ENCODE measurements around the gene ECT2. TPM values are rescaled to one million over a fixed set of nuclear protein-coding genes. Genes with fewer than 3 reads are reported as not detected.

Gene ECT2
- total RNA-seq, 4 donors from 2014 or later = 3.7 to 6.8 (median 5.8) TPM

DNA sequence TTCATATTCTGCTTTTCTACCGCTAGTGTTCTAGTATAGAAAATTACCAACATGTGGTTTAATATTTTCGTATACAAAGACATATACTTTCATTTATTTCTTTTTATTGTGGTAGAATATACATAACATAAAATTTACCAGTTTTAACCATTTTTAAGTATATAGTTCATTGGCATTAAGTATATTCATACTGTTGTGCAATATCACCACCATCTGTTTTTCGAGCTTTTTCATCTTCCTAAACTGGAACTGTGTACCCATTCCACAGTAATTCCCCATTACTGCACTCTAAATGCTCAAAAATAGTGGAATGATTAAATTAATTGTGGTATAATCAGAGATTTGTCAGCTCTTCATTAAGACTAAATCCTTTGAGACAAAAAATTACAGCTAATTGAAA lies 62.9 kb downstream of the ECT2 start:
- no peaks in the 10 kb centered on the region for H3K4me1 ChIP-seq
- 86 to 98% methylated on average over 3 of the region's 3 CpGs for WGBS, 2 donors (ENCODE audit: low coverage in 1 of 2)
- no peak for ATAC-seq
- no peak for TF ChIP-seq POLR2A (IDR thresholded peaks at IDR 0.05)
- TF ChIP-seq, protein P1, sequence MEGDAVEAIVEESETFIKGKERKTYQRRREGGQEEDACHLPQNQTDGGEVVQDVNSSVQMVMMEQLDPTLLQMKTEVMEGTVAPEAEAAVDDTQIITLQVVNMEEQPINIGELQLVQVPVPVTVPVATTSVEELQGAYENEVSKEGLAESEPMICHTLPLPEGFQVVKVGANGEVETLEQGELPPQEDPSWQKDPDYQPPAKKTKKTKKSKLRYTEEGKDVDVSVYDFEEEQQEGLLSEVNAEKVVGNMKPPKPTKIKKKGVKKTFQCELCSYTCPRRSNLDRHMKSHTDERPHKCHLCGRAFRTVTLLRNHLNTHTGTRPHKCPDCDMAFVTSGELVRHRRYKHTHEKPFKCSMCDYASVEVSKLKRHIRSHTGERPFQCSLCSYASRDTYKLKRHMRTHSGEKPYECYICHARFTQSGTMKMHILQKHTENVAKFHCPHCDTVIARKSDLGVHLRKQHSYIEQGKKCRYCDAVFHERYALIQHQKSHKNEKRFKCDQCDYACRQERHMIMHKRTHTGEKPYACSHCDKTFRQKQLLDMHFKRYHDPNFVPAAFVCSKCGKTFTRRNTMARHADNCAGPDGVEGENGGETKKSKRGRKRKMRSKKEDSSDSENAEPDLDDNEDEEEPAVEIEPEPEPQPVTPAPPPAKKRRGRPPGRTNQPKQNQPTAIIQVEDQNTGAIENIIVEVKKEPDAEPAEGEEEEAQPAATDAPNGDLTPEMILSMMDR (IDR thresholded peaks at IDR 0.05) = no peak
- TF ChIP-seq POLR2AphosphoS5 (IDR thresholded peaks at IDR 0.05) = no peak
- TF ChIP-seq EP300 (IDR thresholded peaks at IDR 0.05) = no peak
- H3K27me3 ChIP-seq = no peaks in the 10 kb centered on the region
- H3K36me3 ChIP-seq = no peaks in the 10 kb centered on the region
- no peak overlapping the region for H3K4me3 ChIP-seq
- no peak overlapping the region for H3K27ac ChIP-seq
- H3K9me3 ChIP-seq = no peaks in the 10 kb centered on the region

DNA sequence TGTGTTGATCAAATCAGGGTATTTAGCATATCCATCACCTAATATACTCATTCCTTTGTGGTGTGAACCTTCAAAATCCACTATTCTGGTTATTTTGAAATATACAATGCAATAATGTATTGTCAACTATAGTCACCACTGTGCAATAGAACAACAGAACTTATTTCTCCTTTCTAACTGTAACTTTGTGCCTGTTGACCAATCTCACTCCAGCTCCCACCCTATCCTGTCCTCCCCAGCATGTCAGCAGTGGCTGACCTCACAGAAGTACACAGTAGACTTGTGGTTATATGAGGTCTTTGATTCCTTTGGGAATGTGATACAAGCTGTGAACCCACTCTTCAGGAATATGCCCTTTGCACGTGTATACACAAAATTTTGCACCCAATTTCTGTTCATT lies 64.2 kb downstream of the ECT2 start:
- no peaks in the 10 kb centered on the region for H3K36me3 ChIP-seq
- WGBS, 2 donors (ENCODE audit: low coverage in 1 of 2) = 69 to 73% methylated on average over 1 of the region's 1 CpG
- ATAC-seq = no peak
- no peak overlapping the region for H3K4me3 ChIP-seq
- TF ChIP-seq, protein P1 (IDR thresholded peaks at IDR 0.05) = no peak
- TF ChIP-seq EP300 (IDR thresholded peaks at IDR 0.05) = no peak
- TF ChIP-seq POLR2AphosphoS5 (IDR thresholded peaks at IDR 0.05) = no peak
- TF ChIP-seq POLR2A (IDR thresholded peaks at IDR 0.05) = no peak
- H3K27me3 ChIP-seq = no peaks in the 10 kb centered on the region
- no peaks in the 10 kb centered on the region for H3K9me3 ChIP-seq
- no peak overlapping the region for H3K27ac ChIP-seq
- no peaks in the 10 kb centered on the region for H3K4me1 ChIP-seq

DNA sequence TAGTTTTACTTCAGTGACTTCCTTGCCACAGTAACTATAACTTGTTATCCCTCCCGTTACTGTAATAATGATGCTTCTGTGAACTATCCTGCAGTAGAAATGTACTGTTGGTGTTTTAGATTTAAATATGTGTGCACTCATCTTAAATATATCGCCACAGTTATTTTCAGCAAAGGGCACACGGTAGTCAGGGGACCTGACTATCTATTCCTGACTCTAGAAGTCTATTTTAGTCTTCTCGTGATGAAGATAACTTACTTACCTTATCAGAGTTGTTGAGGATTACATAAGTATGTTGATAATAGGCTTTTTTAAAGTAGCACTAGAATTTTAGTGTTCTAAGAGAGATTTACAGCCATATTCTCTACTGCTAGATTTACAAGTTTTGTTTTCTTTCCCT lies 65.3 kb downstream of the ECT2 start:
- no peaks in the 10 kb centered on the region for H3K27me3 ChIP-seq
- TF ChIP-seq POLR2AphosphoS5 (IDR thresholded peaks at IDR 0.05) = no peak
- TF ChIP-seq, protein P1 (IDR thresholded peaks at IDR 0.05) = no peak
- TF ChIP-seq EP300 (IDR thresholded peaks at IDR 0.05) = no peak
- no peak for TF ChIP-seq POLR2A (IDR thresholded peaks at IDR 0.05)
- no peak overlapping the region for H3K4me3 ChIP-seq
- ATAC-seq = no peak
- 70 to 95% methylated on average over 4 of the region's 4 CpGs for WGBS, 2 donors (ENCODE audit: low coverage in 1 of 2)
- H3K36me3 ChIP-seq = no peaks in the 10 kb centered on the region
- no peaks in the 10 kb centered on the region for H3K9me3 ChIP-seq
- H3K27ac ChIP-seq = no peak overlapping the region
- no peaks in the 10 kb centered on the region for H3K4me1 ChIP-seq

DNA sequence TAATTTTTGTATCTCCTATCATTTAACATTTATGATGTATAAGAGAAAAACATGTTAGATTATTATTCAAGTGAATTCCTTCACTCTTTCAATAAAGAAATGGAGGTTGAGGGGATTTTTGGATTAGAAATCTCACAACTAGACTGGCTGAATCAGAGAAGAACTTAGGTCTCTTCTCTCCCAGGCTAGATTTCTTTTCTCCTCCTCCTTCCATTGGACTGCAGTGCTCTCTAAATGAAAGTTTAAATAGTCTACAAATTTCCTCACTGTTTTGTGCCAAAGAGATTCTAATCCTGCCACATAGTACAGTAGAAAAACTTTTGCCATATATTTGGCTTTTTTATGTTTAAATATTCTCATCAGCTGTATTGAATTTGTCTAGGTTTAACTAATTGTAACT lies 65.8 kb downstream of the ECT2 start:
- no peaks in the 10 kb centered on the region for H3K27me3 ChIP-seq
- TF ChIP-seq, protein P1 (IDR thresholded peaks at IDR 0.05) = no peak
- no peak for TF ChIP-seq EP300 (IDR thresholded peaks at IDR 0.05)
- no peak for TF ChIP-seq POLR2AphosphoS5 (IDR thresholded peaks at IDR 0.05)
- no peak for TF ChIP-seq POLR2A (IDR thresholded peaks at IDR 0.05)
- ATAC-seq = no peak
- H3K4me3 ChIP-seq = no peak overlapping the region
- no peaks in the 10 kb centered on the region for H3K9me3 ChIP-seq
- H3K27ac ChIP-seq = no peak overlapping the region
- H3K4me1 ChIP-seq = no peaks in the 10 kb centered on the region
- no peaks in the 10 kb centered on the region for H3K36me3 ChIP-seq

DNA sequence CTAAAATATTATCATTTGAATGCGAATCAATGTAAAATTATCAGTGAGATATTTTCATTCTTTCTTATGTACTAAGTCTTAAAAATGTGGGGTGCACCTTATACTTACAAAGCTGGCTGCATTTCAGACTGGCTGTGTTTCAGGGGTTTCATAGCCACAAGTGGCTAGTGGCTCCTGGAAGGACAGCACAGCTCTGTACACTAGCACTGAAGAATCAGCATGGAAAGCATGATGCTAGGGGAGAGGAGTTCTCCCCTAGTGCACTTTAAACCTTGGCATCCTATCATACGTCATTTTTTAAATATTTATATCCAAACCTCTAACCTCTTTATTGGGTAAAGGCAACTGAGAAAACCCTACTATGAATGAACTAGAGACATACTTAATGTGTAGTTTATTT lies 66.4 kb downstream of the ECT2 start:
- Histone ChIP-seq H3K27me3 (no peaks in the 10 kb centered on the region), H3K36me3 (no peaks in the 10 kb centered on the region), H3K4me1 (no peaks in the 10 kb centered on the region), H3K4me3 (no peak overlapping the region), H3K27ac (no peak overlapping the region), H3K9me3 (no peaks in the 10 kb centered on the region)
- WGBS, 2 donors (ENCODE audit: low coverage in 1 of 2) = 81 to 100% methylated on average over 1 to 2 of the region's 2 CpGs
- TF ChIP-seq EP300 (IDR thresholded peaks at IDR 0.05) (no peak), POLR2A (IDR thresholded peaks at IDR 0.05) (no peak), POLR2AphosphoS5 (IDR thresholded peaks at IDR 0.05) (no peak)
- TF ChIP-seq, protein P1 (IDR thresholded peaks at IDR 0.05) = no peak
- ATAC-seq = no peak
